GM12864 (cell line): ENCODE measurements around the gene CACNA2D3.

Experiments used
- DNase-seq: peaks from one replicate; pipeline ENCODE4 v3.0.0-alpha.2; 2011; ENCODE audit warnings: low read depth
- H3K4me3 ChIP-seq: 2 replicates; pipeline ENCODE4 v1.5.1; 2011; ENCODE audit warnings: mild to moderate bottlenecking, low read depth, low read length, control low read depth
- CTCF ChIP-seq: IDR thresholded peaks from 2 replicates; pipeline ENCODE4 v1.5.1; 2011; ENCODE audit warnings: low read depth, mild to moderate bottlenecking, moderate library complexity, low read length, control low read depth, inconsistent platforms; ENCODE audit errors: missing control alignments

The CACNA2D3 gene

GRCh38 chr3:54897028-54897711 is 774.8 kb downstream of the CACNA2D3 start:
- H3K4me3 ChIP-seq: no peak overlapping the region
- TF ChIP-seq CTCF: no peak
- DNase-seq: no peak

GRCh38 chr3:54899273-54899672 is 776.9 kb downstream of the CACNA2D3 start:
- no peak for TF ChIP-seq CTCF
- no peak for DNase-seq
- no peak overlapping the region for H3K4me3 ChIP-seq

GRCh38 chr3:54900838-54901591 is 778.7 kb downstream of the CACNA2D3 start:
- no peak for DNase-seq
- TF ChIP-seq CTCF: no peak
- H3K4me3 ChIP-seq: no peak overlapping the region

GRCh38 chr3:54901906-54902685 is 779.7 kb downstream of the CACNA2D3 start:
- H3K4me3 ChIP-seq: no peak overlapping the region
- no peak for DNase-seq
- no peak for TF ChIP-seq CTCF

GRCh38 chr3:54905261-54905888 is 783.0 kb downstream of the CACNA2D3 start:
- no peak overlapping the region for H3K4me3 ChIP-seq
- no peak for DNase-seq
- TF ChIP-seq CTCF: no peak

- no peak for TF ChIP-seq CTCF
- H3K4me3 ChIP-seq: no peak overlapping the region
- no peak for DNase-seq
Measured at GRCh38 chr3:54905920-54906319, 783.6 kb downstream of the CACNA2D3 start.
